Measurements from ENCODE around the gene HIP1R. TPM values are rescaled to one million over a fixed set of nuclear protein-coding genes. Genes with fewer than 3 reads are reported as not detected.

HIP1R gene
- total and polyA plus RNA-seq, 2 of the 13 experiments (the other 11 are each of a cell fraction or from before 2014, with no cell fraction given) = 18.4 to 25.5 TPM

DNA sequence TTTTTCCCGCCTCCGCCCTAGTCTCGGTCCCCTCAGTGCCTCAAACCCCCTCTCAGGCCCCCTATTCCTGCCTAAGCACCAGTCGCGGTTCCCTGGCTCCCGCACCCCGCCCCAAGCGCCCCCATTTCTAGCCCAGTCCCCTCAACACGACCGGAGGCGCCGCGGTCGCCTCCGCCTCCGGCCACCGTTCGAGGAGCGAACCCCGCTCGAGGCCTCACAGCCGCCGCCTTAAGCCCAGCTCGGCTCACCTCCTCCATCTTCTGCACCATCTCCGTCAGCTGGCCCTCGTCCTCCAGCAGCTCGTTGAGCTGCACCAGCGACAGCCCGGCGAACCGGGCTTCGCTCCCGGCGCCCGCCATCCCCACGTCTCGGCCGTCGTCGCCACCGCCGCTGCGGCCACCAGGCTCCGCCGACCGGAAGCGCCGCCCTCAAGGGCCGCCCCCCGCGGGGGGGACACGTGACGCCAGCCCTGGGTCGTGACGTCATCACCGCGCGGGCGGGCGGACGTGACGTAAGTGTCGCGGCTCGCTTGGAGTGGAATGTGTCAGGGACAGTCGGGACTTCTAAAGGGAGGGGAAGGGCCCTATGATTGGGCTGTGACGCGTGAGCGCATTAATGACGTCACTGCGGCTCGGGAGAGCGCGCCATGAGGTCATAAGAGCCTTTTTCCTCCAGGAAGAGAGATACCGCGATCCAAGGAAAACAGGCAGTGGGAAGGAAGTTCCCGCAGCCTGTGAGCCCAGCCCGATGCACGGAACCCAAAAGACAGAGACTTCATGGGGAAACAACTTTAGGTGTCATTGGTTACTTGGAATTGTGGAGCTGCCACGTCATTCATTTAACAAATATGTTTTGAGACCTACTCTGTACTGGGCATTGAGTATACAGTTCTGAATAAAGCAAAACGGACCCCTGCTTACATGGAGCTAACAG is 60.7 kb downstream of the HIP1R start, which contains the start of gene VPS37B (continued):
- no peak for TF ChIP-seq ZNF790 (CRISPR knock-in tag; IDR thresholded peaks at IDR 0.05; ENCODE audit: borderline replicate concordance)
- no peak for TF ChIP-seq ZBTB38 (CRISPR knock-in tag; IDR thresholded peaks at IDR 0.05)
- no peak for TF ChIP-seq AGO1 (IDR thresholded peaks at IDR 0.05; ENCODE audit: low read depth, low read length, poor library complexity, severe bottlenecking)
- TF ChIP-seq RNF2 (conservative IDR thresholded peaks at IDR 0.05; ENCODE audit: low read depth) = no peak
- no peak for TF ChIP-seq ZNF12 (CRISPR knock-in tag; IDR thresholded peaks at IDR 0.05)
- no peak for TF ChIP-seq ZNF484 (CRISPR knock-in tag; IDR thresholded peaks at IDR 0.05; ENCODE audit: borderline replicate concordance, low read depth)
- no peak for TF ChIP-seq NKX3-1 (CRISPR knock-in tag; IDR thresholded peaks at IDR 0.05)
- TF ChIP-seq IRF1 (CRISPR knock-in tag; IDR thresholded peaks at IDR 0.05; ENCODE audit: low read depth) = no peak
- TF ChIP-seq NRL (CRISPR knock-in tag; IDR thresholded peaks at IDR 0.05; ENCODE audit: borderline replicate concordance) = no peak
- no peak for TF ChIP-seq U2AF2 (IDR thresholded peaks at IDR 0.05; ENCODE audit: low read depth, low read length)
- peak; percentile 28 for TF ChIP-seq TBL1XR1 (IDR thresholded peaks at IDR 0.05; ENCODE audit: borderline replicate concordance, low read length, partially characterized antibody)
- TF ChIP-seq, protein P1, sequence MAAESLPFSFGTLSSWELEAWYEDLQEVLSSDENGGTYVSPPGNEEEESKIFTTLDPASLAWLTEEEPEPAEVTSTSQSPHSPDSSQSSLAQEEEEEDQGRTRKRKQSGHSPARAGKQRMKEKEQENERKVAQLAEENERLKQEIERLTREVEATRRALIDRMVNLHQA (CRISPR knock-in tag; IDR thresholded peaks at IDR 0.05) = no peak
- peak; percentile 41 to 72; a peak in 3 of 4 replicates for TF ChIP-seq POLR2A (IDR thresholded peaks at IDR 0.05; ENCODE audit: insufficient read depth in 1 of 2, low read depth in 2 of 2, low read length in 2 of 2)
- TF ChIP-seq ZNF563 (CRISPR knock-in tag; IDR thresholded peaks at IDR 0.05) = no peak
- TF ChIP-seq IRX3 (CRISPR knock-in tag; IDR thresholded peaks at IDR 0.05; ENCODE audit: borderline replicate concordance, low read depth) = no peak
- TF ChIP-seq TBX2 (CRISPR knock-in tag; IDR thresholded peaks at IDR 0.05; ENCODE audit: borderline replicate concordance) = no peak; the same call in 1 of the 2 replicates
- no peak for TF ChIP-seq RXRA (CRISPR knock-in tag; IDR thresholded peaks at IDR 0.05)
- no peak for TF ChIP-seq ZNF44 (CRISPR knock-in tag; IDR thresholded peaks at IDR 0.05)
- no peak for TF ChIP-seq NFE2L1 (CRISPR knock-in tag; IDR thresholded peaks at IDR 0.05; ENCODE audit: borderline replicate concordance)
- TF ChIP-seq, protein P2, sequence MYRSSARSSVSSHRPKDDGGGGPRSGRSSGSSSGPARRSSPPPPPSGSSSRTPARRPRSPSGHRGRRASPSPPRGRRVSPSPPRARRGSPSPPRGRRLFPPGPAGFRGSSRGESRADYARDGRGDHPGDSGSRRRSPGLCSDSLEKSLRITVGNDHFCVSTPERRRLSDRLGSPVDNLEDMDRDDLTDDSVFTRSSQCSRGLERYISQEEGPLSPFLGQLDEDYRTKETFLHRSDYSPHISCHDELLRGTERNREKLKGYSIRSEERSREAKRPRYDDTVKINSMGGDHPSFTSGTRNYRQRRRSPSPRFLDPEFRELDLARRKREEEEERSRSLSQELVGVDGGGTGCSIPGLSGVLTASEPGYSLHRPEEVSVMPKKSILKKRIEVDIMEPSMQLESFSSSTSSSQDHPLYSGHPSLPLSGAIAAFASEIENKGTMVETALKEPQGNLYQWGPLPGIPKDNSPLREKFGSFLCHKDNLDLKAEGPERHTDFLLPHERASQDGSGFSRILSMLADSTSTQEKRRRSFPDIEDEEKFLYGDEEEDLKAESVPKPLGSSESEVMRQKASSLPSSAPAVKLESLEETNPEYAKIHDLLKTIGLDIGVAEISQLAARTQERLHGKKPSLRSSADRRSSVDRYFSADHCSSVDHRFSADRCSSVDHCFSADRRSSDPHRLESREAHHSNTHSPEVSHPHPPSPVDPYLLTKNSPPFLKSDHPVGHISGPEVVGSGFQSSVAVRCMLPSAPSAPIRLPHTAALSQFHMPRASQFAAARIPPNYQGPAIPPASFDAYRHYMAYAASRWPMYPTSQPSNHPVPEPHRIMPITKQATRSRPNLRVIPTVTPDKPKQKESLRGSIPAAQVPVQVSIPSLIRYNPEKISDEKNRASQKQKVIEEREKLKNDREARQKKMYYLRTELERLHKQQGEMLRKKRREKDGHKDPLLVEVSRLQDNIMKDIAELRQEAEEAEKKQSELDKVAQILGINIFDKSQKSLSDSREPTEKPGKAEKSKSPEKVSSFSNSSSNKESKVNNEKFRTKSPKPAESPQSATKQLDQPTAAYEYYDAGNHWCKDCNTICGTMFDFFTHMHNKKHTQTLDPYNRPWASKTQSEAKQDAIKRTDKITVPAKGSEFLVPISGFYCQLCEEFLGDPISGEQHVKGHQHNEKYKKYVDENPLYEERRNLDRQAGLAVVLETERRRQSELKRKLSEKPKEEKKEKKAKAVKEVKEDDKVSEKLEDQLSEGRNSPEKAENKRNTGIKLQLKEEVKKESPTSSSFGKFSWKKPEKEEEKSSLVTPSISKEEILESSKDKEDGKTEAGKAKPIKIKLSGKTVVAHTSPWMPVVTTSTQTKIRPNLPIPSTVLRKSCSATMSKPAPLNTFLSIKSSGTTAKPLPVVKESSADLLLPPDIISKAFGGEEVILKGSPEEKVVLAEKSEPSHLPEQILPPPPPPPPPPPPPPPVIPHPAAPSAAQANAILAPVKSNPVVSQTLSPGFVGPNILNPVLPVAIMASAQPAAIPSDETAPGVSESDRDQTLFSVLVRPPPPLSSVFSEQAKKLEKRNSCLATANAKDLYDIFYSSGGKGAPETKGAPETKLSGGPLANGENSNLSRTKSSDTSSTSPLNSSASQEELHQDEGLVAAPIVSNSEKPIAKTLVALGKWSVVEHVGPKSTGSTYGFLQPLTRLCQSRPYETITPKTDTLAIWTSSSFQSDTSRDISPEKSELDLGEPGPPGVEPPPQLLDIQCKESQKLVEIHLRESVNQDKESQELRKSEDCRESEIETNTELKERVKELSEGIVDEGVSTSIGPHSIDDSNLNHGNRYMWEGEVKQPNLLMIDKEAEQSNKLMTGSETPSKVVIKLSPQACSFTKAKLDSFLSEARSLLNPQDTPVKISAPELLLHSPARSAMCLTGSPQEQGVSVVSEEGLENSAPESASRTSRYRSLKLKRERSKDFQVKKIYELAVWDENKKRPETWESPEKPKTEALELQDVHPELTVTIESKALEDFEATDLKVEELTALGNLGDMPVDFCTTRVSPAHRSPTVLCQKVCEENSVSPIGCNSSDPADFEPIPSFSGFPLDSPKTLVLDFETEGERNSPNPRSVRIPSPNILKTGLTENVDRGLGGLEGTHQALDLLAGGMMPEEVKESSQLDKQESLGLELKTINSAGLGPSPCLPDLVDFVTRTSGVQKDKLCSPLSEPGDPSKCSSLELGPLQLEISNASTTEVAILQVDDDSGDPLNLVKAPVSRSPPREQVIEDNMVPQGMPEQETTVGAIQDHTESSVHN (CRISPR knock-in tag; IDR thresholded peaks at IDR 0.05) = no peak

Measured in HepG2 (cell line).